22Rv1 (cell line): ENCODE measurements around the gene ZBTB32.

ENCODE experiments used
- CTCF ChIP-seq: fragments of 450-650 bp; IDR thresholded peaks from 2 replicates; pipeline ENCODE4 v1.5.1; 2017; ENCODE audit warnings: mild to moderate bottlenecking
- ZFX ChIP-seq: fragments of 450-650 bp; IDR thresholded peaks from 2 replicates; pipeline ENCODE4 v1.6.1; 2017; ENCODE audit warnings: antibody characterized with exemption, borderline replicate concordance

DNA sequence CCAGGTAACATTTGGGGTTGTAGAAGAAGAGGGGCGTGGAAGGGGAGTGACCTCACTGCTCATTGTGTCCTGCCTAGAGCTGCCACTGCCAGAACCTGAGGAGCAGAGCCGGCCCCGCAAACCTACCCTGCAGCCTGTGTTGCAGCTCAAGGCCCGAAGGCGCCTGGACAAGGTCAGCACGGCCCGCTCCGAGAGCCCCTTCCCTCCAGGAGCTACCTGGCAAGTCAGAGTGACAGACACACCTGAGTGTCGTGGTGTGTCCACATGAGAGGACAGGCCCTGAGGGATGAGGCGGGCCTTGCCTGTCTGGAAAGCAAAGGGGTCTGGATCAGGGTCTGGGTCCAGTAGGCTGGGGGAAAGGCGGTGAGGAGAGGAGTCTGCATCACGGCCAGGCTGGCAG lies 20.2 kb downstream of the ZBTB32 start:
- TF ChIP-seq CTCF, result no peak
- TF ChIP-seq ZFX, result no peak
